OCI-LY3 (cell line): ENCODE measurements around the gene CSKMT.

Source experiments
- H2AFZ ChIP-seq: fragments of 200-600, 300-600 bp; shearing (Covaris generic); 2 replicates; pipeline ENCODE4 v1.6.0; 2014; ENCODE audit warnings: antibody characterized with exemption, low read depth, low read length
- H3K27ac ChIP-seq: fragments of 200-600, 300-600 bp; sonication (generic); 2 replicates; pipeline ENCODE4 v1.5.1; 2014; ENCODE audit warnings: mild to moderate bottlenecking, low read length, moderate library complexity, mixed read lengths
- H3K27me3 ChIP-seq: fragments of 200-600, 300-600 bp; sonication (generic); 2 replicates; pipeline ENCODE4 v1.6.1; 2014; ENCODE audit warnings: low read depth, low read length, mixed read lengths
- H3K36me3 ChIP-seq: fragments of 200-600, 300-600 bp; sonication (generic); replicated peaks from 2 replicates; pipeline ENCODE3; 2014; ENCODE audit warnings: low read depth, low read length, mixed read lengths
- H3K4me1 ChIP-seq: fragments of 300-600, 200-600 bp; sonication (generic); 2 replicates; pipeline ENCODE4 v1.6.1; 2014; ENCODE audit warnings: low read length, mixed read lengths
- H3K4me2 ChIP-seq: fragments of 200-600, 300-600 bp; sonication (generic); 2 replicates; pipeline ENCODE4 v1.6.1; 2014; ENCODE audit warnings: low read length, mixed read lengths
- H3K4me3 ChIP-seq: fragments of 300-600, 200-600 bp; sonication (generic); 2 replicates; pipeline ENCODE4 v1.5.1; 2014; ENCODE audit warnings: antibody characterized with exemption, mild to moderate bottlenecking, low read length, moderate library complexity
- H3K79me2 ChIP-seq: fragments of 300-600, 200-600 bp; shearing (Covaris generic); 2 replicates; pipeline ENCODE4 v1.6.1; 2014; ENCODE audit warnings: mild to moderate bottlenecking, low read length, mixed read lengths
- H3K9ac ChIP-seq: fragments of 300-600, 200-600 bp; shearing (Covaris generic); 2 replicates; pipeline ENCODE4 v1.6.0; 2014; ENCODE audit warnings: mild to moderate bottlenecking, low read length, moderate library complexity
- H3K9me3 ChIP-seq: fragments of 200-600, 300-600 bp; shearing (Covaris generic); 2 replicates; pipeline ENCODE4 v1.6.1; 2014; ENCODE audit warnings: low read length, mixed read lengths; ENCODE audit not compliant: insufficient read depth
- H4K20me1 ChIP-seq: fragments of 200-600, 300-600 bp; sonication (generic); 2 replicates; pipeline ENCODE4 v1.6.1; 2016; ENCODE audit warnings: low read length, mixed read lengths; ENCODE audit not compliant: insufficient read depth
- CTCF ChIP-seq: fragments of 200-600, 300-600 bp; sonication (generic); IDR thresholded peaks from 2 replicates; pipeline ENCODE4 v1.5.1; 2014; ENCODE audit warnings: antibody characterized with exemption, low read length, low read depth
- EZH2phosphoT487 ChIP-seq: fragments of 200-600 bp; shearing (Covaris generic); IDR thresholded peaks from 2 replicates; pipeline ENCODE4 v1.6.1; 2018; ENCODE audit warnings: antibody characterized with exemption, mixed run types, low read depth

Gene CSKMT

GRCh38 chr11:62665599-62666258, 617 bp downstream of the CSKMT start:
- peak overlapping the region; percentile 88 for H3K4me3 ChIP-seq
- peaks cover 36% of the 10 kb centered on the region for H3K36me3 ChIP-seq
- H3K9me3 ChIP-seq: no peaks in the 10 kb centered on the region
- peak overlapping the region; percentile 85 for H3K27ac ChIP-seq
- no peaks in the 10 kb centered on the region for H4K20me1 ChIP-seq
- peaks cover 20% of the 10 kb centered on the region for H3K4me1 ChIP-seq
- TF ChIP-seq CTCF: peak; percentile 15; the same call in 1 of the 2 replicates
- no peak for TF ChIP-seq EZH2phosphoT487
- H3K4me2 ChIP-seq: peak overlapping the region; percentile 90
- H2AFZ ChIP-seq: no peak overlapping the region
- H3K27me3 ChIP-seq: no peaks in the 10 kb centered on the region
- H3K9ac ChIP-seq: peak overlapping the region; percentile 95
- peaks cover 65% of the 10 kb centered on the region for H3K79me2 ChIP-seq

- peaks cover 35% of the 10 kb centered on the region for H3K36me3 ChIP-seq
- peaks cover 72% of the 10 kb centered on the region for H3K79me2 ChIP-seq
- H3K4me3 ChIP-seq: peak overlapping the region; percentile 88
- H2AFZ ChIP-seq: no peak overlapping the region
- peak overlapping the region; percentile 95 for H3K9ac ChIP-seq
- peak overlapping the region; percentile 90 for H3K4me2 ChIP-seq
- no peaks in the 10 kb centered on the region for H3K9me3 ChIP-seq
- no peaks in the 10 kb centered on the region for H3K27me3 ChIP-seq
- H4K20me1 ChIP-seq: no peaks in the 10 kb centered on the region
- H3K4me1 ChIP-seq: peaks cover 23% of the 10 kb centered on the region
- no peak for TF ChIP-seq EZH2phosphoT487
- no peak for TF ChIP-seq CTCF
- peak overlapping the region; percentile 85 for H3K27ac ChIP-seq
These were observed 1.3 kb downstream of the CSKMT start for GRCh38 chr11:62666259-62666926.

GRCh38 chr11:62667460-62667859, 2.3 kb downstream of the CSKMT start:
- Histone ChIP-seq H3K4me2 (peak overlapping the region; percentile 90), H4K20me1 (no peaks in the 10 kb centered on the region), H3K79me2 (peaks cover 83% of the 10 kb centered on the region)

More at GRCh38 chr11:62667460-62667859, 2.3 kb downstream of the CSKMT start:
- Histone ChIP-seq H3K27me3 (no peaks in the 10 kb centered on the region), H3K4me1 (peaks cover 25% of the 10 kb centered on the region), H3K27ac (peak overlapping the region; percentile 85), H3K36me3 (peaks cover 34% of the 10 kb centered on the region), H3K4me3 (peak overlapping the region; percentile 88), H3K9ac (peak overlapping the region; percentile 95), H3K9me3 (no peaks in the 10 kb centered on the region), H2AFZ (no peak overlapping the region)
- TF ChIP-seq EZH2phosphoT487 (no peak), CTCF (no peak)
